ENCODE measurements around the gene ARHGAP36. TPM values are rescaled to one million over a fixed set of nuclear protein-coding genes. Genes with fewer than 3 reads are reported as not detected.

The ARHGAP36 gene
- not detected for total RNA-seq

DNA sequence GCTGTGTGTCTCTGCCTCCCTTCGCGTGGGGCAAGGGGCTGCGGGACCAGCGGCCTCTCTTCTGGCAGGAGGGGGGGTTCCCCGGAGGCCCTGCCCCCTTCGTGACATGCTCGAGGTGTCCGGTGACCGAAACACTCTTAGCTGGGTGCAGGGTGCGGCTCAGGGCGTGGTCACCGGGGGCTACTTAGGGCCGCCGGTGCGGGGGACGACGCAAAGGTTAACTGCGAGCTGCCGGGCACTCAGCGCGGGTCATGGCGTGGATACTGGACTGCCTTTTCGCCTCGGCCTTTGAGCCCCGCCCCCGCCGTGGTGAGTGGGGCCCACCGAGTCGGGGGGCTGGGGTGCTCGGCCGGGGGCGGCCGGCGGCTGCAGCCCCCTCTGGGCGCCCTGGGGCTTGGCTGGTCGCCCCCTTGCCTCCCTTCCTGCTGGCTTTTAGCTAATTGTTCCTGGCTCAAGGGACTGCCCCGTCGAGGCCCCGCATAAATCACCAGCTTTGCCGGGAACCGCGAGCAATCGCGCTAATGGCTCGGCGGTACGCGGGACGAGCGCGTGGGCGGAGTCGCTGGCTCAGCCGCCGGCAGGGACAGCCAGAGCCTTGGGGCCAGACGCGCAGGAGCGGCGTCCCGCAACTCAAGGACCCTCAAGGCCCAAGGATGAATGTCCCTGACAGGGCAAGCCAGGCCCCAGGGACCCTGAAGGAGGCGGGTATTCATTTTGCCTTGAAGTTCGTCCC is at the start of gene ARHGAP36:
Gene ARHGAP36, plus strand, starts transcription at position 211 of the 733 bp plus-strand sequence. CDS start 23,320 bp downstream, outside the sequence.
- H3K36me3 ChIP-seq, result no peaks in the 10 kb centered on the region
- no peaks in the 10 kb centered on the region for H3K4me1 ChIP-seq
- TF ChIP-seq, protein P1, sequence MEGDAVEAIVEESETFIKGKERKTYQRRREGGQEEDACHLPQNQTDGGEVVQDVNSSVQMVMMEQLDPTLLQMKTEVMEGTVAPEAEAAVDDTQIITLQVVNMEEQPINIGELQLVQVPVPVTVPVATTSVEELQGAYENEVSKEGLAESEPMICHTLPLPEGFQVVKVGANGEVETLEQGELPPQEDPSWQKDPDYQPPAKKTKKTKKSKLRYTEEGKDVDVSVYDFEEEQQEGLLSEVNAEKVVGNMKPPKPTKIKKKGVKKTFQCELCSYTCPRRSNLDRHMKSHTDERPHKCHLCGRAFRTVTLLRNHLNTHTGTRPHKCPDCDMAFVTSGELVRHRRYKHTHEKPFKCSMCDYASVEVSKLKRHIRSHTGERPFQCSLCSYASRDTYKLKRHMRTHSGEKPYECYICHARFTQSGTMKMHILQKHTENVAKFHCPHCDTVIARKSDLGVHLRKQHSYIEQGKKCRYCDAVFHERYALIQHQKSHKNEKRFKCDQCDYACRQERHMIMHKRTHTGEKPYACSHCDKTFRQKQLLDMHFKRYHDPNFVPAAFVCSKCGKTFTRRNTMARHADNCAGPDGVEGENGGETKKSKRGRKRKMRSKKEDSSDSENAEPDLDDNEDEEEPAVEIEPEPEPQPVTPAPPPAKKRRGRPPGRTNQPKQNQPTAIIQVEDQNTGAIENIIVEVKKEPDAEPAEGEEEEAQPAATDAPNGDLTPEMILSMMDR (IDR thresholded peaks at IDR 0.05), result no peak
- H3K4me3 ChIP-seq, result peak within 1 kb of the TSS in 1 of 2 donors; percentile 19
- no peaks in the 10 kb centered on the region for H3K9me3 ChIP-seq
- no peak for DNase-seq (ENCODE audit: low spot score)
- peaks cover 0 to 12% of the 10 kb centered on the region in 2 donors for H3K27me3 ChIP-seq
- H3K27ac ChIP-seq, result no peak within 1 kb of the TSS

GRCh38 chrX:131010186-131010585 is 48.0 kb upstream of the ARHGAP36 start:
- DNase-seq (ENCODE audit: low spot score), result no peak
- Histone ChIP-seq H3K4me1 (no peaks in the 10 kb centered on the region), H3K27ac (no peak overlapping the region), H3K27me3 (no peaks in the 10 kb centered on the region), H3K4me3 (no peak overlapping the region), H3K9me3 (no peaks in the 10 kb centered on the region), H3K36me3 (no peaks in the 10 kb centered on the region)
- TF ChIP-seq, protein P1 (IDR thresholded peaks at IDR 0.05), result no peak

DNA sequence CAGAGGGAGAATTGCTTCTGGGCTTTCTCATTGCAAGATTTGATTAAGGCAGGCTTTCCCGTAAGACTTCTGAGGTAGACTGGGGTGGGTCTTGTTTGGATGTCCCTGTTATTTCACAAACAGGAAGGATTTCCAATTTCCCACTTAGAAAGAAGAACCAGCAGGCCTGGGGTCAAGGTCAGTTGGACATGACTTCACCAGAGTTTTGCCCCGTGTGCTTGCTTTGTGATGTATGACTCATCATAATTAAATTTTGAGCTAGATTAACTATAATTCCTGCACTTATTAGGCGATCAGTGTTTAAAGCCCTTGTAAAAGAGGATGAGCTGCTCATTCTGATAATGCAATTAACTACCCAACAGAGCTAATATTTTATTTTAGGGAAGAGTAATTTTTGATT is 32.8 kb upstream of the ARHGAP36 start:
- Histone ChIP-seq H3K27me3 (no peaks in the 10 kb centered on the region), H3K4me3 (no peak overlapping the region), H3K36me3 (no peaks in the 10 kb centered on the region), H3K4me1 (no peaks in the 10 kb centered on the region), H3K27ac (no peak overlapping the region), H3K9me3 (peaks cover 0 to 8% of the 10 kb centered on the region in 2 donors)
- TF ChIP-seq, protein P1 (IDR thresholded peaks at IDR 0.05), result no peak
- no peak for DNase-seq (ENCODE audit: low spot score)

GRCh38 chrX:131032354-131033230 is 25.6 kb upstream of the ARHGAP36 start:
- TF ChIP-seq, protein P1 (IDR thresholded peaks at IDR 0.05), result no peak
- no peaks in the 10 kb centered on the region for H3K9me3 ChIP-seq
- no peak overlapping the region for H3K27ac ChIP-seq
- DNase-seq (ENCODE audit: low spot score), result no peak
- no peak overlapping the region for H3K4me3 ChIP-seq
- no peaks in the 10 kb centered on the region for H3K4me1 ChIP-seq
- H3K27me3 ChIP-seq, result peaks cover 0 to 5% of the 10 kb centered on the region in 2 donors
- no peaks in the 10 kb centered on the region for H3K36me3 ChIP-seq

DNA sequence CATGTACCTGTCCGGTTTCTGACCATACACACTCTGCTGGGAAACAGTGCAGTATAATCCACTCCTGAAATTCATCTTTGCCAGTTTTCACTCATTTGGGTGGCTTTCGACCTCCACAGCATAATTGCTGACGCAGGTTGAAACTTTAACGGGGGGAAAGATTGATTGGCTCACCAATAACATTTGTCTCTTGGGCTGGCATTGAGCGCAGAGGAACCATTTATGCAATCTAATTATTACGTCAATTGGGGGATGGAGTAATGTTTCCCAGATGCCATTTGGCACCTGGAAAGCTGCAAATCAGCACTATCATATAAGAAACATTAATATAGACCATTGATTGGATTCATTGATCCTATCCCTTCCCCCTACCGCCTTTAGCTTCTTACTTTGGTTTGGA is 24.1 kb upstream of the ARHGAP36 start:
- DNase-seq (ENCODE audit: low spot score), result no peak
- H3K27ac ChIP-seq, result no peak overlapping the region
- no peak overlapping the region for H3K4me3 ChIP-seq
- H3K4me1 ChIP-seq, result no peaks in the 10 kb centered on the region
- TF ChIP-seq, protein P1 (IDR thresholded peaks at IDR 0.05), result no peak
- H3K9me3 ChIP-seq, result no peaks in the 10 kb centered on the region
- H3K36me3 ChIP-seq, result no peaks in the 10 kb centered on the region
- peaks cover 0 to 5% of the 10 kb centered on the region in 2 donors for H3K27me3 ChIP-seq

All from right atrium auricular region (tissue), 2 donors.